GM04503 (cell line): ENCODE measurements around the gene CD48.
"Not testable (repeated sequence)": the region's sequence is repeated elsewhere in the genome, so short reads cannot be mapped to it uniquely, and the experiment has no call there.

Experiments
- DNase-seq: peaks from one replicate; pipeline ENCODE4 v3.0.0-alpha.2; 2012; ENCODE audit warnings: low read depth

CD48 gene

DNA sequence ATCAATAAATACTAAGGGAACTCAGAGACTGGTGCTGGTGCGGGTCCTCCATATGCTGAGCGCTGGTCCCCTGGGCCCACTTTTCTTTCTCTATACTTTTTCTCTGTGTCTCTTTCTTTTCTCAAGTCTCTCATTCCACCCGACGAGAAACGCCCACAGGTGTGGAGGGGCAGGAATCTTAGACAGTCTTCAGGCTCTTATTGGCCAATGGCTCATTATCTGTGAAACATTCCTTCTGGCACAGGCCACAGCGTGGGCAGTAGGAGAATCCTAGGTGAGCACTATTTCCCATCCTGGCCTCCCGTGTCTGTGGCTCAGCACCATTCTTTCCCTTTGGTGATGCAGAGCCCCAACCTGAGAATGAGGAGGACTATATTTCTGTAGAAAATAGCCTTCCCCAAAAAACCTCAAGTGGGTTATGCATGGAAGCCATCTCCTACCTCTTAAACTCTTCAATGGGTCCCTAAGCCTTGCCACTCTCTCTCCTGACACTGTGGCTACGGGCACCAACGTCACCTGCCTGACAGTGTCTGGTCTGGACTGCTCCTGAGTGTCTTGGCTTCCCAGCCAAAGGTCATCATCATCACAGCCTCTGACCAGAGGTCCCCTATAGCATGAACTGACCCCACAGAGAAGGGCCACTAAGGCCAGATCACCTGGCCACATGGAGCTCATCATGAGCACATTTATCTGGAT is 58.5 kb downstream of the CD48 start:
- DNase-seq = no peak

DNA sequence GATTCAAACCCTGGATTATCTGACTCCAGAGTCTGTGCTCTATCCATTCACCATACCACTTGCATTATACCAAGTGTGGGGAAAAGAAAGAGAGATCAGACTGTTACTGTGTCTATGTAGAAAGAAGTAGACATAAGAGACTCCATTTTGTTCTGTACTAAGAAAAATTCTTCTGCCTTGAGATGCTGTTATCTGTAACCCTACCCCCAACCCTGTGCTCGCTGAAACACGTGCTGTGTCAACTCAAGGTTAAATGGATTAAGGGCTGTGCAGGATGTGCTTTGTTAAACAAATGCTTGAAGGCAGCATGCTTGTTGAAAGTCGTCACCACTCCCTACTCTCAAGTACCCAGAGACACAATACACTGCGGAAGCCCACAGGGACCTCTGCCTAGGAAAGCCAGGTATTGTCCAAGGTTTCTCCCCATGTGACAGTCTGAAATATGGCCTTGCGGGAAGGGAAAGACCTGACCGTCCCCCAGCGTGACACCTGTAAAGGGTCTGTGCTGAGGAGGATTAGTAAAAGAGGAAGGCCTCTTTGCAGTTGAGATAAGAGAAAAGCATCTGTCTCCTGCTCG is 59.5 kb downstream of the CD48 start:
- DNase-seq = not testable (repeated sequence)

DNA sequence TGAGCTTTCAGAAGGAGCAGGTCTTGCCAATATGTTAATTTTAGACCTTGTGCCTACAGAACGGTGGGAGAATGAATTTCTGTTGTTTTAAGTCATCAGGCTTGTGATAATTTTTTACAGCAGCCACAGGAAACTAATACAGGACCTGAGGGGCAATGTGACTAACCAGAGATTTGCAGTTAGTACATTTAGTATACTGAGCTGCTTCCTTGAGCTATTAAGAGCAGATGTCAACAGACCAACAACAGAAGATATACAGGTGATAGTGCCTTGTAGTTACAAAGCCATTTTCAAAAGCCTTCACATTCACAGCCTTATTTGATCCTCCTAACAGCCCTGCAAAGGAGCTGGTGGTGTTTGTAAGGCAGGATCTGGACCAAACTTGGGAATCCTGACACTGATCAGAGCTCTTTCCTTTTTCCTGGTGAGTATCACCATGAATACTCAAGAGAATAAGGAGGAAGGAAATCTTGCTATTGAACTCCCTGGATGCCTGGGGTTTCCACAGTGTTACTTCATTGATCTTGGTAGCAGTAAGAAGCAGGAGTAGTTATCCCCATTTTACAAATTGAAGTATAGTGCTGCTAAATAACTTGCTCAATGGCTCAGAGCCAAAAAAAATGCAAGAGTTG is 60.1 kb downstream of the CD48 start:
- DNase-seq = no peak

DNA sequence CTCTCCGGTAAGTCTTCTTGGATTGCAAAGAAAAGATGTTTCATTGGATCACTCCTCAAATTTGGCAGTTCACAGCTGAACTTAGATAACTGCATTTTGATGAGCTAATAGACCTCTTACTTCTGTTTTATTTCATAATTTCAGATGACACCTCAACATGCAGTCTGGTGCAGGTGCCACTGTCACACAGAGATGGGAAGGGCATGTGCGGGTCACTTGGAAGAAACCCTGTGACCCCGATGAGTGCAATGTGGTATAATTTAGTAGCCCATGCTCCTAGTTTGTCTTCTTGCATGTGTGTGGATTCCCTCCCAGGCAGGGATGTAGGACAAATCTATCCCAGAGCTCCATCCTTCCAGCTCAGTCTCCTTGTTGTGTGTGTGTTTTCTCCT is 64.3 kb downstream of the CD48 start:
- DNase-seq = no peak

DNA sequence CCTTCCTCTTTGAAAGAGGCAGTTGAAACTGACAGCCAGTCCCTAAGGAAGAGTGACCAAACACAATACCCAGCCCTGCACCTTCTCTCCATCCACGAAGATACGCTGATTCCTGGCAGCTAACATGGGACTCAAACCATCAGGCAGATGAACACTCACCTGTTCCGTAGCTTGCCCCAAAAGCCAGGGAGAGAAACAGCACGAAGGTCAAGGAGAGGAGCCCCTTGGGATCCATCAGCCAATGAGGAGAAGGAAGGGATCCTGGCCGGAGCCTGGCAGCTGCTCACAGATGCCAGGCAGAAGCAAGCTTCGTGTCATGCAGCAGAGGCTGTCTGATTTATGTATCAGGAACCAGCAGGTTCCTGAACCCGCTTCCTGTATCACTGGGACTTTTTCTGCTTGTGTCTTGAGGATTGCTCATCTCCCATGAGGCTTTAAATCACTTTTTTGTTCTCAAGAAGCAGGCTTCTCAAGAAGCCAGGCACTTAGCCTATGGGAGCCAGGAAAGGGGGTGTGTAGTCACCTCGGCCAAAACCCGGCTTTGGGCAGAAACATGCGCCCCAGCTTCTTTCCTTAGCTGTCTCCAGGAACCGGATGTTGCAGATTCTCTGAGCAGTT is 64.8 kb downstream of the CD48 start, which contains the start of gene SLAMF1:
TSS of gene SLAMF1 (minus strand) at position 334 of the 618 bp plus-strand sequence. CDS start at position 235, 99 bp downstream.
- no peak for DNase-seq

DNA sequence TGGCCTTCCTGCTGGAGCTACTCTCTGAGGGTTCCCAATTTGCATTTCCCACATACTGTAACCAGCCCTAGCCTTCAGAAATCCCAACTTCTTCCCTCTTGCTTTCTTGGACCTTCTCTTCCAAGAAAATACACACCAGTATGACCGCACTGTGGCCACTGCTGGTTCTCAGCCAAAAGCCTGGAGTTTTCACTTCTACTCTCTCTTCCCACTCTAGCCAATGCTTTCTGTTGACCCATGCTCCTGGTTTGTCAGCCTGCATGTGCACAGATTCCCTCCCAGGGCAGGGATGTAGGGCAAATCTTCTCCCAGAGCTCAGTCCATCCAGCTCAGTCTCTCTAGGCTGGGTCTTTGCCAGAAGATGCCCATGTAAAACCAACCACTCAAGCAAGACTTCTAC is 65.4 kb downstream of the CD48 start:
- DNase-seq = no peak

DNA sequence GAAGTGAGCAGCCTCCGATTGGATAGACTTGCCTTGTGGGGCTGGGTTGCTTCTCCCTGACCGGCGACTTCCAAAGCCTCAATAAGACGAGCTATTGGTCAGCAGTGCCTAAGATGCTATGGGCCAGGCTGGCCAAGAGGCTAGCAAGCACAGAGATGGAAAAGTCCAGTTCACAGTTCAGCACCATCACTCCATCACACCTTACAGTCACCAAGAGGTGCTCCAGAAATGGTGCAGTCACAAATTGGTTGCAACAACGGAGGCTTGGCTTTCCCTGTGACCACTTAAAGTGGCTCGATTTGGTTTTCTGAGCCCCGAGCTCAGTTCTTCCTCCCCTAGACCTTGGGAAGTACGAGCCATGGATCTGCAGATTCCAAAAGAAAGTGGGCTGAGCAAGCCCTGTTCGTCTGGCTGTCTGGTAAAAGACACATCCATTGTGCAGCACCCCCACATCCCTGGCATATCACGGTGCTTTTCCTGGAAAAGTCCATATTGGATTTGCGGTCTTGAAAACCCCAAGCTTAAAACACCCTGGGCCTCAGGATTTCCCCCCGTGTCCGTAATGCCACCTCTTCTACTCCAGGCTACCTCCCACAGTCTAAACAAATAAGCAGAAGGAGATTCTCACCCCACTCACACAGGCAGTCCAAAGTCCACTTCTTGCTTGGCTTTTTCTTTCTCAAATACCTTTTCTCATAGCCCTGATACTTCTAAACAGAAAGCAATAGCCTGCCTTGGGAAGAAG is 66.1 kb downstream of the CD48 start:
- no peak for DNase-seq

DNA sequence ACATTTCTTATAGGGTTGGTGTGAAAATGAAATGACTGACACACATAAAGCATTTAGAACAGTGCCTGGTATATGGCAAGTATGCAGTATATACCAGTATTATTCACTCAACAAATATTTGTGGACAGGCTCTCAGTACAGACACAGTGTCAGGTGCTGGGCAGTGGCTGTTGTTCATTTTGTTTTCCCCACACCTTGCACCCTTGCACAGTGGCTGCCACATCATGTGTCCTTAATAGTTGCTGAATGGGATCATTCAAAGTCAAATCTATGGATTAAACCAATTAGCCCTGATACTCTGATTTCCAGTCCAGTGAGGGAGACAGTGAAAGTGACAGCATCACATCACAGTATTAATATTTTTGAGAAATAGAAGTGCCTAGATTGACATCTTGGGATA is 67.2 kb downstream of the CD48 start:
- DNase-seq = no peak

DNA sequence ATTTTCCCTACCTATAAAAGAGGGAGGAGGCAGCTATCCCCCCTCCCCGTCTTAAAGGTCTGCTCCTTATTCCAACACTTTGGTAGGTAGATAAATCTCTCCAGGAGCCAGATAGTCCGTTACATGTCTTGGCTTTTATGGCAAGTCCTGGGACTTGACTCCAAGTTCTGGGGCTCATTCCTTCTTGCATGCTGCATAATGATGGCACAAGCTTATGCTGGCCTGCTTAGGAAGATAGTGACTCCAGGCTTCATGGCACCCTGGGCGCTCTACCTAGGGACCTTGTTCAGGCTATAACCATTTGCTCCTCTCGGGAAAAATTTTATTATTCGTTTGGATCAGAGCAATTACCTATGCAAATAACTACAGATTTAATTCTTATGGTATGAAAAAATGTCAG is 68.5 kb downstream of the CD48 start:
- DNase-seq = no peak

DNA sequence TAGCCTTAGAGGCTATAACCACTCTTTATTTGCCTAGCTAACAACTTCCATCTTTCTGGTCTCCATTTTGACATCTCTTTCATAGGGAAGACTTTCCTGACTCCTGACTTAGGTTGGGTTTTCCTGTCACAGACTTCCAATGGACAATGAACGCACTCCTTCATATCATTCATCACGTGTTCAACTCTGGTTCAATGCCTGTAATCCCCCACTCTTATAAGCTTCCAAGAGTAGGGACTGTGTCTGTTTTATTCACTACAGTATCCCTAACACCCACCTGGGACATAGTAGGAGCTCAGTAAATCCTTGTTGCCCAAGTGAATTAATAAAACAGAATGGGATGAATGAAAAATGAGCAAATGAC is 69.4 kb downstream of the CD48 start:
- no peak for DNase-seq

DNA sequence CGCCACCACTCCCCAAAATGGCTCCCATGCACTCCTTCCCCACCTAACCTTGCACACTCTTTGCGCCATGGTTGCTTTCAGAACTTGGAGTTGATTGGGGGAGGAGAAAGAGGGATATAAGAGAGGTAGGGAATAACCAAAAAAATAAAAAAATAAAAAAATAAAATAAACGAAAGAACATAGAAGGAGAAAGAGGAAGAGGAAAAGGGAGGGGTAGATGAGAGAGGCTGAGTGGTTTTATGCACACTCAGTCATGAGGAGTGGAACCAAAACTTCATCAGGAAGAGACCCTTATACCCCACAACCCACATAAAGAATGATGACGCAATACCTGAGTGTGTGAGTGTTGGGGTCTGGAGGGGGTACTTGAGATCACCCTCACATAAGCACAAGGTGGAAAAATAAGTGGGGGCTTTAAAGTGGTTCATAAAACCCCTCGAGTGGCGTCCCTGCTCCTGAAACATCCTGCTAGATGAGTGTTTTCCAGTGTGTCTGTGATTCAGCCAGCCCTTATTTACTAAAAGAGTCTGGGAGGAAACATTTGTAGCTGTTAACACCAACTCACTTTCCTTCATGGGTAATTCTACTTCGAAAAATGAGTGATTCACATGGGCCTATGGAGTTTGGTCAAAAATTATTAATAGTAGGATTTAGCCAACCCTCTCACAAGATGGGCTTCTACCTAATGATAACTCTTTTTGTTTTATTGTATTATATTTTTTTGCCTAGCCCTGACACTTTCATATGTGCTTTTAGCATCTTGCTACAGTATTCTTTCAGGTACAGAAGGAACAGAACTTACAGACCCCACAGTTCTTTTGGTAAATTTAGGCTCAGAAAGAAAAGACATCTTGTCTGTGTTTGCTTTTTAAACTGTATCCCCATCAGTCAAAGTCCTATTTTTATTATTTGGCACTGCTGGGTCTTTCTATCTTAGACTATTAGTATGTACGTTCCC is 70.0 kb downstream of the CD48 start:
- no peak for DNase-seq

DNA sequence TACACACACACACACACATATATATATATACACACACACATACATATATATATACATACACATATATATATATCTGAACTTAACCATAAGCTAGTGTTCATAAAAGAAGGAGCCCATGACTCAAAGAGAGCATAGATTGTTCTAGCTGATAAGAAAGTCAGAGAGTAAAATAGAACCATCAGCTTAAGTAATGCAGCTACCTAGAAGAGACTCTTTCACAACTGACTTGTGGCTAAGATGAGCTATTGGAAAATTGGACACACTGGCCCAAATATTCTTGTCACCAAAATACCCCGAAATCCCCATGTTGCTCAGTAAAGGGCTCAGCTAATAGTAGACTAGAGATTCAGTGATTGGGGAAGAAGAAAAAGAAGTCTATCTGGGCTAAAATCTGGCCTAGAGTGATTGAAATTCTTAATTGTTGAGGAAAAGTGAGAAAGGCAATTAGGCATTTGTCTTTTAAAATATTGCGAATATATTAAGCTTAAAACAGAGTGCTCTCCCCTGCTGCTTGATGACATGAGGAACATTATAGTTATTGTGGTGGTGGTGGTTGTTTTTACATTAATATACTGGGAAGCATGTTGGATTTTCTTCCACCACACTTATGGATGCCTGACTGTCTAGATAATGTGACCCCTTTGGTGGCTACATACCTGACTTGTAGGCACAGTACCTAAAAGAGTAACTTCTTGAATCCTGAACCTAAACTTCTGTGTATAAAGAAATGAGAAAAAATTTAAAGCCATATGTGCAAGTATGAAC is 71.1 kb downstream of the CD48 start:
- no peak for DNase-seq

DNA sequence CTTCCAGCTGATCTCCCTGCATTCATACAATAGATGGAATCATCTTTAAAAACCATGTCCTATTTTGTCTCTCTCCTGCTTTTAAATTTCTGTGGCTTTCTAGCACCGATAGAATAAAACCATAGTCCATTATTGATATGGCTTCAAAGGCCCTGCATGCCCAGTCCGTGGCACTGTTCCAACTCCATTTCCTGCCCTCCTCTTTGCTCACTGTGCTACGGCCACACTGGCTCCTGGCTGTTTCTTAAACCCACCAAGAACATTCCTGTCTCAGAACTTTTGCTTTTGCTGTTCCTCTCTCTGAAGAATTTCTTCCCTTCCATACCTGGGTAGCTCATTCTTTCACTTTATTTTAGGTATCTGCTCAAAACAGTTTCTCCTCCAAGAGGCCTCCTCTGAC is 72.0 kb downstream of the CD48 start:
- no peak for DNase-seq

DNA sequence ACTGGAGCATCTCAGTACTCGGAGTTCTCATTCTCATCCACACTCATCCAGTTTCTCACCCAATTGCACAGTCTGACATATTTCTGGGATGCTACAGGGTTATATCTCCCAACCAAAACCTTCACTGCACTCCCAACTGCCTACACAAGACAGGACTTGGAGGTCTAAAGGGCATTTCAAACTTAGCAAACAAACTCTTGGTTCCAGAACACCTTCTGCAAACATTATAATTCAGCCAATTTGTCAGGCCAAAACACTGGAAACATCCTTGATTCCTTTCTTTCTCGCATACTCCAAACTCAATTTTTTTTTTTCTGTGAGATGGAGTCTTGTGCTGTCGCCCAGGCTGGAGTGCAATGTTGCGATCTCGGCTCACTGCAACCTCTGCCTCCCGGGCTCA is 72.7 kb downstream of the CD48 start:
- no peak for DNase-seq

DNA sequence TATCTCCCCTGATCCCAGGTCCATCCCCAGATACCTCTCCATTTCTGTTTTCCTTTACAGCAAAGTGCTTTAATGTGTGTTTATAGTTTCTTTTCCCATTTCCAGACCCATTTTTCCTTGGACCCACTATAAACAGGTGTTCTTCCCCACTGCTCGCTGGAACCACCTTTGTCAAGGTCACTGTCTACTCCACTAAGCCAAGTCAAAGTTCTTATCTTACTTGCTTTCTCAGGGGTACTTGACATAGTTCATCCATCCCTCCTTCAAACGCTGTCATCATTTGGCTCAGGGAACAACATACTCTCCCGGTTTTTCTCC is 73.1 kb downstream of the CD48 start:
- no peak for DNase-seq

DNA sequence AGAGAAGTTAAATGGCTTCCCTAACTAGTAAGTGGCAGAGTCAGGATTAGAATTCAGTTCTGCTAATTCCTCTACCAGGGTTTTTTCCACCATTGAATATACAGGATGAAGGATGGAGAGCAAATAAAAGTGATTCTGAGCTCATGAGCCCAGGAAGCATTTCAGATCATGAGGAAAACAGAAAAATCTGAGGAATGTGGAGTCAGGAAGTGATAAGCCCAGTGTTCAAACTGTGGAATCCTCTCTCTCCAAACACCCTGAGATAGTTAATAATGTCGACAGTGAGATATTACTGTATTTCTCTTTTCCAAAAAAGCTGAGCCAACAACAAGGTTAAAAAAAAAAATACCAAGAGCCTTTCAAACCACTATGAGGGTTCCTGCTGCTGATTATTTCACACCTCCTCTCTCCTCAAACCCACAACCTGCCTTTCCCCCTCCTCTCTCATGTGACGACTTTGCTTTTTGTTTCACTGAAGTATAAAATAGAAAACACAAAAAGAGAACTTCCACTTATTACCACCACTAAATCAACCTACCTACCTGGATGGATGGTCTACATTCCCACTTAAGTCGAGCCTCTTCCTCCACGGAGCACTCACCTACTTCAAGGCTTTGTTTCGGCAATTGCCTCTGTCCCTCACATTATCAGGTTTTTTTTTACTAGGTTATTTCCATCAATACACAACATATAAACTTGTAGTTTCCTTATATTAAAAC is 73.6 kb downstream of the CD48 start:
- DNase-seq = no peak

DNA sequence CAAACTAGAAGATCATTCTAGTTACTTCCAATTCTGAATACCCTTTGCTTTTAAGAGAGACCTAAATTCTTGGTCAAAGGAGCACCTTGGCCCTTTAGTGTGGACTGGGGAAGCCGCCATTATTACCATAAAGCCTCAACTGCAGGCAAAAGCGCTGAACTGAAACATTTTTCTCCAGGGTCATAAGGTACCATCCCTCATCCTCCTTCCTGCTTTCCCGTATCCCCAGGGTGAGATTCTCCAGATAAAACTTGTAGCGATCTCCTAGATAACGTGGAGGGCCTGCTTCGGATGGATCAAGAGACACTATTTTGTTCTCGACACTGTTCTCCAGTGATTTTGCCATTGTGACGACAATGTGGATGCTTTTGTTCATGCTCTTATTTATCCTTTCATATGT is 74.6 kb downstream of the CD48 start:
- DNase-seq = no peak

DNA sequence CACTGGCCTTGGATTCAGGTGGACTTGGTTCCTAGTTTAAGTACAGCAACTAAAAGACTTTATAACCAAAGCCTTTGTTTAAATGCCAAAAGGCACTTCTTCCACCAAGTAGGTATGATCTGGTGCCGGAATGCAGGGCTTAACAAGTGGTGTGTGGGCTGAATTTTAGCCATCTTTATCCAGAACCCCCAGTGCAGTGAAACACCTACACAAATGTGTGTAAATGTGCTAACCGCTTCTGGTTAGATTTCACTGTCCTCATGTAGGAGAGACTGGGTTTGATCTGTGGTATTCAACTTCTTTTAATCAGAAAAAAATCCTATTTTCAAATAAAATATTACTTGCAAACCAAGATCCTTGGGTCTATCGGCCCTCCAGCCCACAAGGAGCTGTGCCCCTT is 75.1 kb downstream of the CD48 start:
- no peak for DNase-seq

DNA sequence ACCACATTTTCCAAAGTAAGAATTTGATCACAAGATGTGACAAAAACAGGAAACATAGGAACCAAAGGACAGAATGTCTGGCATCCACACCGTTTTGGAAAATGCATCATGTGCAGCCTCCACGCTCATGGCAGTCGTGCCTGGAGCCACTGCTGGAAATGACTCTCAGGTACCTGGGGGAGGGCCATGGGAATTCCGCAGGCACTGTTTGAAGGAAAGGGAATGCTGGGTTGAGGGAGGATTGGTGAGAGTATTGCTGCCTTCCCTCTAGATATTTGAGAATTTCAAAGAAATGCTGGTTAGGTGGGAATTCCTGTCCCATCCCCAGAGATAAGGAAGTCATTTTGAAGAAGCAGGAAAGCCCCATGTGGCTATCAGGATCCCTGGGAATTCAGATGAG is 75.5 kb downstream of the CD48 start:
- DNase-seq = no peak
